Myocyte (in vitro differentiated cells): Measurements from ENCODE around the gene CNPY2. TPM values are rescaled to one million over a fixed set of nuclear protein-coding genes. Genes with fewer than 3 reads are reported as not detected.
A peak's percentile ranks its signal among the peaks of the same experiment; 100 is the strongest.
"Not testable (repeated sequence)": the region's sequence is repeated elsewhere in the genome, so short reads cannot be mapped to it uniquely, and the experiment has no call there.

Experiments used
- DNase-seq: peaks from one replicate; pipeline ENCODE4 v3.0.0-alpha.2; 2012; ENCODE audit warnings: low read depth
- polyA plus RNA-seq: library from polyadenylated mRNA; unstranded; fragments of >200 nt; gene quantifications from one replicate; pipeline ENCODE4 v1.2.1, GENCODE V29; 2012; ENCODE audit warnings: missing spikeins
- total RNA-seq: library from RNA; depleted of rRNA; stranded (reverse); fragments of >200 nt; gene quantifications from 2 replicates; pipeline ENCODE4 v1.2.3, GENCODE V29; 2014

The CNPY2 gene
- total RNA-seq: 83.1 and 92.9 TPM in 2 replicates
- polyA plus RNA-seq: 142 TPM

DNA sequence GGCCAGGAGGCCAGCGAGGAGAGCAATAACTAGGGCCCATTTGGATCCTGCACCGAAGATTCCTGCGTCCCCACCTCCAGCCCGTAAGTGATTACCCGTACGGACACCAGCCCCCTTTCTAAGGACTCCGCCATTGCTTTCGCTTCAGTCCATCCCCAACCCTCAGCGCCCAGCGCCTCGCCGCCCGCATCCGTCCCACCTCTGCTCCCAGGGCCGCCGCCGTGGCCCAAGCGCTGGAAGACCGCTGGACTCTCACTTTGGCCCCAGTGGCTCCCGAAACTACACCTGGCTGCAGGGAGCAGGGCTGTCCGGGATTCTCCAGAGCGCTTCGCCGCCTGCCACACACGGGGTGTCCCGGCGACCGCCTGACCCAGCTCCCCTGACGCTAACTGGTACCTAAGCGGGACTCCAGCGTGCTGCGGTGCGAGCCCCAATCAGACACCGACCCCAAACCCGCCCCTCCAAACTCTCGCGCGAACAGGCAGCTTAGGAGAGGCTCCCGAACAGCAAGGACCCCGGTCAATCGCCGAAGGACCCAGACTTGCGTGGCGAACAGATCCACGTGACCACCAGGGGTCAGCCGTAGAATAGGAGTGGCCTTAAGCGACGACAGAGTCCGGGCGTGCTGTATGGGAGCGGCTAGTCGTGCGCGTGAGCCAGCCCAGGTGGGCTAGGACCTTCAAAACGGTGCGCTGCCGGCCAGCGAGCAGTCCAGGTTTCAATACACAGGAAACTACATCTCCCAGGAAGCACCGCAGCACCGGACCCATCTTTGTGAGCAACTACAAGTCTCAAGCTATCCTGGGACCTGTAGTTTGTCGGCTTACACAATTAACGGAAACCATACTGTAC, at the start of gene CNPY2:
Gene CNPY2, minus strand, starts transcription at position 367 of the 852 bp plus-strand sequence. CDS start 771 bp downstream, outside the sequence.
- DNase-seq: peak; percentile 99

DNA sequence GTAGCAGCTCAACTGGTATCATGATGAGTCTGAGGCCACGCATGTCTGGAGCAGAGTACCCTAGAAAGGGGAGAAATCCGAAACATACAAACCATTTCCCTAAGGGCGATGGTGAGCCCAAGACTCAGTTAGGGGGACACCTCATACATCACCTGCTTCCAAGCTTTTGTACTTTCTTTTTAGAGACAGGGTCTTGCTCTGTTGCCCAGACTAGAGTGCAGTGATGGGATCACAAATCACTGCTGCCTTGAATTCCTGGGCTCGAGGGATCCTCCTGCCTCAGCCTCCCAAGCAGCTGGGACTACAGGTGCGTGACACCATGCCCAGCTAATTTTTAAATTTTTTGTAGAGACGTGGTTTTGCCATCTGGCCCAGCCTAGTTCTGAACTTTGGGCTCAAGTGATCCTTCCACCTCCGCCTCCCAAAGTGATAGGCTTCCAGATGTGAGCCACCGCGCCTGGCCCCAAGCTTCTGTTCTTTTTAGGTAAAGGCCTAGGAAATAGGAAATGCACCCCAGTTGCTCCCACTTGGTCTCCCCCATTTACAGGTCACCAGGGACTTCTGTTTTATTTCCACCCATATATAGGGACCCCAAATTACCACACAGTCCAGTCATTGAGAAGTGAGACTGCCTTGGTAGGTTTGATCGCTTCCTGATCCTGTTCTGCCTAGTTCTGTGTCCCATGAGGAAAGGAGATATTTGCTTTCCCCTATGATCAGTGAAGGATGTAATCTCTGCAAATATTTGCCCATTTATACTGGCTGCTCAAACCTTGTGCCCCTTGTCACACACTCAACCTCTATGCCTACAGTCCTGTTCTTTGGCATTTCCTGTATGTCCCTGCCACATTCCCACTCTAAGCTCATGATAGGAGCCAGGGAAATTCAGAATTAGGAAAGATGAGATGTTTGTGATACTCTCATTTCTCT, 46.6 kb upstream of the CNPY2 start, which contains the start of gene APOF:
Gene APOF, minus strand, starts transcription at position 728 of the 930 bp plus-strand sequence. Its CDS starts 112 bp downstream, at position 616.
- DNase-seq: no peak

DNA sequence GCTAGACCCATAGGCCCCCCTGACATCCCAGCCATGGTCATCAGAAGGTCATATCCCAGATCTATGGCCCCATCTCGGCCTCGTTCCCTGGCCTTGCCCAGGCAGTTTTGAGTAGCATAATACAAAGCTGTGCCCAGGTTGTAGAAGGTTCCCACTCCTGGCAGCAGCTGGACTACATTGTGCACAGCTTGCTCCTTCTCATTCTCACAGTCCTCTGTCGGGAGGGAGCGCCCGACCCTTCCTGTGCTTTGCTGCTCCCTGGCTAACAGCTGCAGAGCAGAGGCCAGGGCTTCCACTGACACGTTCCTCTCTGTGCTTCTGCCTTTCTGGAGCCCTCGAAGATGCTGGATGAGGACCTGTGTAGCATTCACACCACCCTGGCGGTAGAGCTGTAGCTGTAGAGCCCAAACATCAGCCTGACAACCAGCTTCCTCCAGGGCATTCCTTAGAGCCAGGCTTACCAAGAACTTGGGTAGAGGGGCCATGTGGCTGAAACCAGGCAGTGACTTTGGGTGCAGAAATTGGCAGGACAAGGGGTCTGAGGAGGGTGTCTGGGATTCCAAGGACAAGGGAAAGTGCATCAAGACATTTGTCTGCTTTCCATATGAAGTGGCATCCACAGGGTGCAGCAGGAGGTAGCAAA, 45.8 kb upstream of the CNPY2 start:
- no peak for DNase-seq

DNA sequence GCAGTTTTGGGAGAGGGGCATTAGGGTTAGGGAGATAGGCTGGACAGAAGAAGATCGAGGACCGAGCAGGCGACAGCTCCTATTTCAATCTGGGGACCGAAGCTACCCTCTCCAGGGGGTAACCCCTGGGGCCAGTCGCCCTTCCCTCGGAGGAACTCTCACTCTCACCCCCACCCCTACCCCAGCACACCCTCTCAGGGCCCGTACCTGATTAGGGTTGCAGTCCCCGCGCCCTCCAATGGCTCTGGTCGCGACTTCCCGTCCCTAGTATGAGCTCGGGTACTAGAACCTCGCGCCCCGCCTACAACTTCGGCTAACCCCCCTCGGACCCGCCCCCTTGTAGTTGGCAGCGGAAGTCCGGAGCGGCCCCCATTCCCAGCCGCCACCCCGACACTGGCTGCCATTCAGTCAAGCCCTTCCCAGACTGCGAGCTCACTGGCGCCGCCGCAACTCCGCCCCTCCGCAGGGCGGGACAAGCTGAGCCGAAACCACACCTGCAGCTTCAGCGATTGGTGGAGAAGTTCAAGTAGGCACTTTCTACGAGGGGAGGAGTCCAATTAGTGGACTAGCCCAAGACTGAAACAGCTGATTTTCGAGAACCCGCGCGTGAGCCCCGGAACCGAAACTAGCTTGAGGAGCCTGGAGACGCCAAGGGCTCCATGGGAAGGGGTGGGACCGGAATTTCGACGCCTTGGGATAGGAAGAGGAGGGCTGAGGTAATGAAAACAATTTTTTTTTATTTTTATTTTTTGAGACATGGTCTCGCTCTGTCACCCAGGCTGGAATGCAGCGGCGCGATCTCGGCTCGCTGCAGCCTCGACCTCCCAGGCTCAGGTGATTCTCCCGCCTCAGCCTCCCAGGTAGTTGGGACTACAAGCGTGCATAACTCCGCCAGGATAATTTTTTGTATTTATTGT, 44.3 kb upstream of the CNPY2 start, which contains the start of gene STAT2:
Gene STAT2, minus strand, starts transcription at position 257 of the 917 bp plus-strand sequence. CDS start 3,536 bp downstream, outside the sequence.
- peak; percentile 100 for DNase-seq

DNA sequence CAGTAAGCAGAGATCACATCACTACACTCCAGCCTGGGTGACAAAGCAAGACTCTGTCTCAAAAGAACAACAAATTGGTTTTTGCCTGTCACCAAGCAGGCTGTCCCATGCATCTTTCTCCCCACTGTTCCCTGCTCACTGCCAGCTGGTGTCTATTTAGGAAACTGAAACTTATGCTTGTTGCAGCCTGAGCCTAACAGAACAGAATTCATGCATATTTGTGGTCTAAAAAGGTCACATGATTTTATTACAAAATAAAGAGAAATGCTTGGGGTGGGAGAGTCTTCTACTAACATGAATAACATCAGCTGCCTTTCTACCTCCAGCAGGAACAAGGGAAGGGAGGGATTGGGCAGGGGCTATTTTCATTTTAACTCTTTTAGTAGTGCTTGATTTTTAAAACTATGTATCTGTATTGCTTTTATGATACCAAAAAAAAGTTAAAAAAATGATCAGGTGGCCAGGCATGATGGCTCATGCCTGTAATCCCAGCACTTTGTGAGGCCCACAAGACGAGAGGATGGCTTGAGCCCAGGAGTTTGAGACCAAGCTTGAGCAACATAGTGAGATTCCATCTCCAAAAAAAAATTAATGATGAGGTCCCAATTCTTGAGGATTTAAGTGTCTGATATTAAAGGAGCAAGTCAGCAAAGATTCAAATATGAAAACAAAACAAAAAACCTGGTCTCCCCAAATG, 43.2 kb upstream of the CNPY2 start:
- peak; percentile 78 for DNase-seq

DNA sequence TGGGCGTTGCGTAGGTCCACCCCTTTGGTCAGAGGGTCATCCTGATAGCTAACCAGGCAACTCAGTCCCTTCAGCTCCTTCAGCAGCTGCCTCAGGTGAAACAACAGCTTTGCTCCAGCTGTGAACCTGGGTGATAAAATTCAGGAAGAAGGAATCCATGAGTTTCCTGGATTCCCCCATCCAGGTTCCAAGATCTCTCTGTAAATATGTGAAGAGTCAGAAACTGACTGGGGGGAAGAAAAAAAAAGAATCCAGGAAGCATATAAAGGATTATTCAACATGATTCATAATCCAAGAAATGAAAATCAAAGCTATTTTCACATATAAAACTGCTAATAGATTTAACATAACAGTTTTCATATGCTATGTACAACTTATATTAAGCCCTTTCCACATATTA, 35.5 kb upstream of the CNPY2 start:
- no peak for DNase-seq

DNA sequence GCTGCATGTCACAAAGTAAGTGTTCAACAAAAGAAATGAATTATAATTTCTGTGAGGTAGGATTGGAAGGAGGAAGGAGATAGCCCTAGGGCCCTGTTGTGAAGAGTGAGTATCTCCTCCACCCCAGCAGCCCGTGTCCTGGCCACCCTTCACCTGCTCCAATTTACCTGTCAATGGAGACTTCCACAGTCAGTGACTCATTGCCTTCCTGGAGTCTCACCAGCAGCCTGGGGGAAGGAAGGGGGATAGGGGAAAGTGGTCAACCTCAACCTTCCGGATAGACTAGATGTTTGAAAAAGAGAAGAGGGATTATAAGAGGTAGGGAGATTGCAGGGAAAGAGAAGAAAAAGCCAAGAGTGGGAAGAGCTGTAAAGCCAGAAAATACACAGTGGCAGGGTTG, 34.9 kb upstream of the CNPY2 start:
- no peak for DNase-seq

DNA sequence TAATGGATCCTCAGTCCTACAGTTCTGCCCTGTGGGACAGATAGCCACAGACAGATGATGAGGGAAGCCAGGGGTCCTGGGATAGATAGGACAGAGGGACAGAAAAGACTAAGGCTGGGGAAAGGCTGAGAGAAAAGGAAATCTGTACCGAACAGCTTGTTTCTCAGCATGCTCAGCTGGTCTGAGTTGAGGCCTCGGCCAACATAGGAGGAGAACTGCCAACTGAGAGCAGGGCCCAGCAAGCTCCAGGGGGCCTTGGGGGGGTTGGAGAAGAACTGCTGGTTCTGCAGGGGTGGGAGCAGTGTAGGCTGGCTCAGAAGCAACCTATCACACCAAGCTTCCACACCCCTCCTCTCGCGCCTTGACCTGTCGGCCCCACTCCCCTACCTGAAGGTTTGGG, 33.0 kb upstream of the CNPY2 start:
- DNase-seq: no peak

DNA sequence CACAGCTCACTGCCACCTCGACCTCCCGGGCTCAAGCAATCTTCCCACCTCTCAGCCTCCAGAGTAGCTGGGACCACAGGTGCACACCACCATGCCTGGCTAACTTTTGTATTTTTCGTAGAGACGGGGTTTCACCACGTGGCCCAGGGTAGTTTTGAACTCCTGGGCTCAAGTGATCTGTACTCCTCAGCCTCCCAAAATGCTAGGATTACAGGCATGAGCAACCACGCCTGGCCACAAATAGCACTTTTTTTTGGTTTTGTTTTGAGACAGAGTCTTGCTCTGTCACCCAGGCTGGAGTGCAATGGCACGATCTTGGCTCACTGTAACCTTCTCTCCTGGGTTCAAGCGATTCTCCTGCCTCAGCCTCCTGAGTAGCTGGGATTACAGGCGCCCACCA, 31.5 kb upstream of the CNPY2 start:
- DNase-seq: not testable (repeated sequence)

DNA sequence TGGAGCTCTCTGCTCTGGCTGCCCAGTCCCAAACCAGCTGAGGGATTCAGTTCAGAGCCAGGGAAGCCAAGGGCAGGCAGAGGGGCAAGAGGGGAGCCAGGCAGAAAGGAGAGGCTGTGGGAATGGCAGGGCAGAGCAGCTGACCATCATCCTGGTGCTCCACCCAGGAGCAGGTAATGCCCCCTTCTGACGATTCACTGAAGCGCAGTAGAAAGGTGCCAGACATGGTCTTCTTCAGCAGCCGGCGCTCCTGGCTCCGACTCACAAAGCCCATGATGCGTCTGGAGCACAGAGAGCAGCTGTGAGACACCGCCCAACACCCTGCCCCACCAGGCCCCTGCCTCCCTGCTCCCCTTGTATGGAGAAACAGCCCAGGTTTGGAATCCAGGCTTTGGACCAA, 30.9 kb upstream of the CNPY2 start:
- peak; percentile 17 for DNase-seq

DNA sequence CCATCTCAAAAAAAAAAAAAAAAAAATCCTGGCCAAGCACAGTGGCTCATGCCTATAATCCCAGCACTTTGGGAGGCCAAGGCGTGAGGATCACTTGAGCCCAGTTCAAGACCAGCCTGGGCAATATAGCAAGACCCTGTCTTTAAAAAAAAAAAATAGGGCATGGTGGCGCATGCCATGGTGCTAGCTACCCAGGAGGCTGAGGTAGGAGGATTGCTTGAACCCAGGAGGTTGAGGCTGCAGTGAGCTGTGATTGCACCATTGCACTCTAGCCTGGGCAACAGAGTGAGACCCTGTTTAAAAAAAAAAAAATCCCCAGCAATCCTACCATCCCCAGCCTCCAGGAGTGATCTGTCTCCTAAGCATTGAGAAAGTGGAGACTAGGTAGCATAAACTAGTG, 26.5 kb upstream of the CNPY2 start:
- DNase-seq: not testable (repeated sequence)

DNA sequence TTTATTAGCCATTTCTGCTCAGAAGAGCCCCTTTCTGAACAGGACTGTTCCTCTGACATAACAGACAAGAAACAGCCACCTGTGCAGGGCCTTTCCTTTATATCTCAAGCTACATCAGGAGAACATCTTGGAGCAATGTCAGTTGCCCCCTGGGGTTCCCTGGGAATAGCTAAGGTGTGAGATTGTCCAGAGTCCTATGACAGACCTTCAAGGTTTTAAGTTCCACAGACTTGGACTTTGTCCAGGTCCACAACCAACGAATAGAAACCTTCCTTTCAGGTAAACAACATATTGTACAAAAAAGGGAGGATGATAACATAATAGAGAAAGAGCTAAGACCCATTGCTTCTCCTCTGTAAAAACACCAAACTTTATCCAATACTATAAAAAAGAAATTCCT, 25.8 kb upstream of the CNPY2 start:
- DNase-seq: no peak

DNA sequence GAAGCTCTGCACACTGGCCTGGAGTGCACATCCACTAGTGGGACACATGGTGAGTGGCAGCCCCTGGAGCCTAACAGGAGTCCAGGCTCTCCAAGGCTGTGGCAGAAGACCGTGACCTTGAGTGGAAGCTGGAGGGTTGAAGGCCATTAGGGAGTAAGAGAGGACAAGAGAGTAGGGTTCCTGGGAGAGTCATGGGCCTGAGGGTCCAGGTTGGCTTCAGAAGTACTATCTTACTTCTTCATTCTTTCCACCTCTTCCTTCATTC, 23.3 kb upstream of the CNPY2 start:
- DNase-seq: no peak

DNA sequence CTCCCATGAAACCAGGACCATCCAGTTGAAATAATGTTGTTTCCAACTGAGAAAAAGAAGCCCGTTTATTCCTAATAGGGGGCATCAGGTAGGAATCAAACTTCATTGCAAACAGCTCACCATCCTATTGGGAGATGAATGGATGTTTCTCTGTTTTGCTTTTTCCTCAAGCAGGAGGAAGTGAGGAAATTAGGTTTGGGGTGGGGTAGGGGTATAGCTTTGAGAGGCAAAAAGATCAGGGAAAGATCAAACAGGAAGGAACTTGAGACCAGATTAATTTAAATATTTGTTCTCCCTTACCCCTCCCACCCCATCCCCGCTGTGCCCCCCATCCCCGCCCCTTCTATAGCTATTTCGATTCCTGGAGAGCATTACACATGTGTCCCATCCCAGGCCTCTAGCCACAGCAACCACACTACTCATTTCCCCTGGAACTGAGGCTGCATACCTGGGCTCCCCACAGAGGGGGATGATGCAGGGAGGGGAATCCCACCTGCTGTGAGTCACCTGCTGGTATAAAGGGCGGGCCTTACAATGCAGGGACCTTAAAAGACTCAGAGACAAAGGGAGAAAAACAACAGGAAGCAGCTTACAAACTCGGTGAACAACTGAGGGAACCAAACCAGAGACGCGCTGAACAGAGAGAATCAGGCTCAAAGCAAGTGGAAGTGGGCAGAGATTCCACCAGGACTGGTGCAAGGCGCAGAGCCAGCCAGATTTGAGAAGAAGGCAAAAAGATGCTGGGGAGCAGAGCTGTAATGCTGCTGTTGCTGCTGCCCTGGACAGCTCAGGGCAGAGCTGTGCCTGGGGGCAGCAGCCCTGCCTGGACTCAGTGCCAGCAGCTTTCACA, 22.7 kb upstream of the CNPY2 start, which contains the start of gene IL23A:
Gene IL23A, plus strand, starts transcription at position 577 of the 850 bp plus-strand sequence. Its CDS starts 161 bp downstream, at position 738.
- DNase-seq: peak; percentile 32

DNA sequence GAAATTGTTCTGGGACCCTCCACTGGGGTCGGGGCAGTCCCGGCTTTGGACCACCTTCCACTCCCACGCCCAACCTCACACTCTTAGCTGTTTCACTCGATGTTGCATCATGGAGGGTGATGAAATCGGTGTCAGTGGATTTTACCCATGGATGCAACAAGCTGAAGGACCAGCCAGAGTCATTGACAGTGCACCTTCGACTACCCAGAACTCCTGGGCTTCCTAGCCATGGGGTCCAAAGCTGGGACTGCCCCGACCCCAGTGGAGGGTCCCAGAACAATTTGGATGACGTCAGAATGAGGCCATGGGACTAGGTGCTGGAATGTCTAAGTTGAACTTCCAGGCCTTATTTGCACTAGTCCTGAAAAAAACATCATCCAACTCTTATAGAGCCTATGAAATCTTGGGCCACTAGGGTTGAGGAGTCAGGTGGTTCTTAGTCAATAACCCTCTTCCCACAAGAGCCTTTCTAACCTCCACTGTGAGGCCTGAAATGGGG, 22.0 kb upstream of the CNPY2 start:
- DNase-seq: no peak

DNA sequence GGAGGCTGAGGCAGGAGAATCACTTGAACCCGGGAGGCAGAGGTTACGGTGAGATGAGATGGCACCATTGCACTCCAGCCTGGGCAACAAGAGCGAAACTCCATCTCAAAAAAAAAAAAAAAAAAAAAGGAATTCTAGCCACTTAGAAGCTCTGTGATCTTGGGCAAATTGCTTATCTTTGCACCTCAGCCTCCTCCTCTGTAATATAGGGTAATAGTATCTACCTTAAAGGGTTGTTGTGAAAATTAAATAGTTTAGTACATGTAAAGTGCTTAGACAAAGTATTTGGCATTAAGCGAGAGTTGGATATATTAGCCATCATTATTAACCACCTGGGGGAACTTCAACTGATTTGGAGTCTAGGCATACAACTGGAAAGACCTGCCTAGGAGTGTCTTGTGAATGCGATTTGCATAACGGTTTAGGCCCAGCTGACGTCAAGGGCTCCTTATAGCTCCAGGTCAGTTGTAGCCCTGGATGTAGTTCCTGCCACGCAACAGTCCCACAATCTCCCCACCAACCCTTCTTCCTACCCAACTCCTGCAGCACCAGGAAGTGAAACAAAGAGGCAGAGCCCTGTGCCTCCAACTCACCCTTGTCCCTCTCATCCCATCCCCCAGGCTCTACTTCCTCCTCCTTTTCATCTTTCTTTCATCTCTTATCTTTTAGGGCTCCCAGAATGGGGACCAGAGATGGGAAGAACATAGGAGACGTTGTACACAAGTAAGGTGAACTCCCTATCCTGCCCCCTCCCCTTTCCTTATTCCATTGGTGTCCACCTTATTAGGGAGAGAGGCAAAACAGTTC, 20.8 kb upstream of the CNPY2 start:
- DNase-seq: no peak

DNA sequence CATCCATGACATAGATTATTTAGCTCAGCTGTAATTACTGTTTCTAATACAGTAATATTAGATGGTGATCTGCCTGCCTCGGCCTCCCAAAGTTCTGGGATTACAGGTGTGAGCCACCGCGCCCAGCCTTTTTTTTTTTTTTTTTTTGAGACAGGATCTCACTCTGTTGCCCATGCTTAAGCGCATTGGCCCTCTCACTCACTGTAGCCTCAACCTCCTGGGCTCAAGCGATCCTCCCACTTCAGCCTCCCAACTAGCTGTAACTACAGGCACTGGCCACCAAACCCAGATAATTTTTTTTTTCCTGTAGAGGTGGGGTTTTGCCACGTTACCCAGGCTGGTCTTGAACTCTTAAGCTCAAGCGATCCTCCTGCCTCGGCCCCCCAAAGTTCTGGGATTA, 19.7 kb upstream of the CNPY2 start:
- not testable (repeated sequence) for DNase-seq

DNA sequence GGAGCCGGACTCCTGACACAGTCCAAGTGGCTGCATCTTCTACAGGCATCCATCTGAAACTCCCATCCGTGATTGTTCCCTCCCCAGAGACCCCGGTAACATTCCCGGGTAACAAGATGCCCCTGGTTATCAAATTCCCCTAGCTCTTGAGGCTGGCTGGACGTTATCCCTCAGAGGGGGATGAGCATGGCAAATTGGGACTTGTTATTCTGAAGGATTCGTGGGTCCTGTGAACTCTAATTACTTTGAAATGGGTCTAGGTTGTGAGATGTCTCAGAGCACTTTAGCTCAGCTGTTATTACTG, 18.7 kb upstream of the CNPY2 start:
- no peak for DNase-seq
